A673 (cell line): Measurements from ENCODE around the gene PTGFRN.

Experiments
- EZH2 ChIP-seq: fragments of 200-600 bp; sonication (generic); IDR thresholded peaks from 2 replicates; pipeline ENCODE4 v1.6.1; 2017; ENCODE audit warnings: borderline replicate concordance, low read depth, mild to moderate bottlenecking, mixed read lengths, antibody characterized with exemption, low read length; ENCODE audit not compliant: poor library complexity, severe bottlenecking
- TF ChIP-seq, protein P1 (sequence below): fragments of 300-800, 200-600 bp; sonication (generic); conservative IDR thresholded peaks from 2 replicates; pipeline ENCODE4 v1.5.1; 2017; ENCODE audit warnings: low read depth, mild to moderate bottlenecking, antibody characterized with exemption, low read length, moderate library complexity, mixed read lengths

- TF ChIP-seq EZH2: no peak
- TF ChIP-seq, protein P1, sequence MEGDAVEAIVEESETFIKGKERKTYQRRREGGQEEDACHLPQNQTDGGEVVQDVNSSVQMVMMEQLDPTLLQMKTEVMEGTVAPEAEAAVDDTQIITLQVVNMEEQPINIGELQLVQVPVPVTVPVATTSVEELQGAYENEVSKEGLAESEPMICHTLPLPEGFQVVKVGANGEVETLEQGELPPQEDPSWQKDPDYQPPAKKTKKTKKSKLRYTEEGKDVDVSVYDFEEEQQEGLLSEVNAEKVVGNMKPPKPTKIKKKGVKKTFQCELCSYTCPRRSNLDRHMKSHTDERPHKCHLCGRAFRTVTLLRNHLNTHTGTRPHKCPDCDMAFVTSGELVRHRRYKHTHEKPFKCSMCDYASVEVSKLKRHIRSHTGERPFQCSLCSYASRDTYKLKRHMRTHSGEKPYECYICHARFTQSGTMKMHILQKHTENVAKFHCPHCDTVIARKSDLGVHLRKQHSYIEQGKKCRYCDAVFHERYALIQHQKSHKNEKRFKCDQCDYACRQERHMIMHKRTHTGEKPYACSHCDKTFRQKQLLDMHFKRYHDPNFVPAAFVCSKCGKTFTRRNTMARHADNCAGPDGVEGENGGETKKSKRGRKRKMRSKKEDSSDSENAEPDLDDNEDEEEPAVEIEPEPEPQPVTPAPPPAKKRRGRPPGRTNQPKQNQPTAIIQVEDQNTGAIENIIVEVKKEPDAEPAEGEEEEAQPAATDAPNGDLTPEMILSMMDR: no peak
Measured at GRCh38 chr1:116948046-116948445, 38.3 kb downstream of the PTGFRN start.
